BLaER1 (cell line): ENCODE results near the gene PKD2.

Experiments
- H3K27ac ChIP-seq: shearing (Covaris generic); formaldehyde crosslinking; 2 replicates; pipeline ENCODE4 v1.8.1; 2022
- H3K27me3 ChIP-seq: shearing (Covaris generic); formaldehyde crosslinking; 2 replicates; pipeline ENCODE4 v1.8.1; 2022
- H3K36me3 ChIP-seq: shearing (Covaris generic); formaldehyde crosslinking; 2 replicates; pipeline ENCODE4 v1.8.1; 2022
- H3K4me1 ChIP-seq: shearing (Covaris generic); formaldehyde crosslinking; 2 replicates; pipeline ENCODE4 v1.8.1; 2022
- H3K4me2 ChIP-seq: shearing (Covaris generic); formaldehyde crosslinking; 2 replicates; pipeline ENCODE4 v1.8.1; 2022
- H3K4me3 ChIP-seq: shearing (Covaris generic); formaldehyde crosslinking; 2 replicates; pipeline ENCODE4 v1.8.1; 2022
- H3K9ac ChIP-seq: shearing (Covaris generic); formaldehyde crosslinking; 2 replicates; pipeline ENCODE4 v1.8.1; 2022
- H3K9me3 ChIP-seq: shearing (Covaris generic); formaldehyde crosslinking; 2 replicates; pipeline ENCODE4 v1.8.1; 2022
- H4K20me1 ChIP-seq: shearing (Covaris generic); formaldehyde crosslinking; 2 replicates; pipeline ENCODE4 v1.8.1; 2022
- Cebpa-rat ChIP-seq: shearing (Covaris generic); IDR thresholded peaks from 2 replicates; pipeline ENCODE4 v1.8.1; 2022

The PKD2 gene

DNA sequence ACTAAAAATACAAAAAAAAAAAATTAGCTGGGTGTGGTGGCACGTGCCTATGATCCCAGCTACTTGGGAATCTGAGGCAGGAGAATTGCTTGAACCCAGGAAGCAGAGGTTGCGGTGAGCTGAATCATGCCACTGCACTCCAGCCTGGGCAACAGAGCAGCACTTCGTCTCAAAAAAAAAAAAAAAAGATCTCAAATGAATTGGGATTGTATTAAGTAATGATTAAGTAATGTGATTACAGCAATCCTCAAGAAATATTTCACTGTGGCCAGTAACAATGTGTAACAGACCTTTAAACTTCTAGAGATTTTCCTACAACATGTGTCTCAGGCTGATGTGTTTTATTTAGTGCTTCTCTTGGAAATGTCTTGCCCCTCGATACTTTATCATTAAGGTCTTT lies 46.8 kb downstream of the PKD2 start:
- no peak for TF ChIP-seq Cebpa-rat
- H3K36me3 ChIP-seq, result peaks cover 94% of the 10 kb centered on the region
- no peak overlapping the region for H3K4me2 ChIP-seq
- no peak overlapping the region for H3K4me3 ChIP-seq
- H4K20me1 ChIP-seq, result no peaks in the 10 kb centered on the region
- no peaks in the 10 kb centered on the region for H3K9me3 ChIP-seq
- H3K27me3 ChIP-seq, result no peaks in the 10 kb centered on the region
- no peak overlapping the region for H3K9ac ChIP-seq
- H3K4me1 ChIP-seq, result no peaks in the 10 kb centered on the region
- no peak overlapping the region for H3K27ac ChIP-seq

DNA sequence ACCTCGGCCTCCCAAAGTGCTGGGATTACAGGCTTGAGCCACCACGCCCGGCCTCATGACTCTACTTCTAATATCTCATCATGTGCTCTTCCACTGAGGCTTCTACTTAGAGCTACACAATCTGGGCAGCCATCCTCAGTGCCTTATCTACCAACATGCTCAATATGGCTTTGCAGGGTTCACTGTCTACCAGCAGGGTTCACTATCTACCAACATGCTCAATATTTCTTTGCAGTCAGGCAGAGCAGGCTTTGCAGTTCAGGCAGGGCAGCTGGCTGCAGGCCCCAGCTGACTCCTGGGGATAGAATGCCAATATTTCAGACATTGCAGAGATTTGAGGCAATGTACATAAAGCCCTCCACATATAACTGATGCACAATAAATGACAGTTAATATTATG lies 47.5 kb downstream of the PKD2 start:
- H3K27ac ChIP-seq, result no peak overlapping the region
- no peaks in the 10 kb centered on the region for H4K20me1 ChIP-seq
- H3K4me2 ChIP-seq, result no peak overlapping the region
- H3K4me1 ChIP-seq, result no peaks in the 10 kb centered on the region
- no peak overlapping the region for H3K9ac ChIP-seq
- no peak for TF ChIP-seq Cebpa-rat
- peaks cover 95% of the 10 kb centered on the region for H3K36me3 ChIP-seq
- no peaks in the 10 kb centered on the region for H3K9me3 ChIP-seq
- no peak overlapping the region for H3K4me3 ChIP-seq
- H3K27me3 ChIP-seq, result no peaks in the 10 kb centered on the region

DNA sequence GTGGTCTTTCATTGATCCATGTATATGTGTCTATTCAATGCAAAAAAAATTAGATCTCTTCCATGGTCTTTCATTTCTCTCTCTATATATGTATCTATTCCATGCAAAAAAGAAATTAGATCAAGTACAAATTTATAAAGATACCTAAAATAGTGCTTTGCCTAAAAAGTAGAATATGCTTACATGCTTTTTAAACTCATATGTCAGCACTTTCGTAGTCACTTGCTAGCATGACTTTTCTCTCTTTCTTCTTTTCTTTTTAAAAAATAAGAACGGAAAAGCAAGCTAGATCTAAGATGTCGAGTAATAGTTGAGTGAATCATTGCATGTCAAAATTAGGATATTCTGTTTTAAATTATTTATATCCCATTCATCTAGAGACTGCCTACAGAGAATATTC lies 50.9 kb downstream of the PKD2 start:
- Histone ChIP-seq H3K36me3 (peaks cover 91% of the 10 kb centered on the region), H3K4me1 (no peaks in the 10 kb centered on the region), H3K27ac (no peak overlapping the region), H3K27me3 (no peaks in the 10 kb centered on the region), H3K4me2 (no peak overlapping the region), H3K4me3 (no peak overlapping the region), H3K9ac (no peak overlapping the region), H4K20me1 (no peaks in the 10 kb centered on the region), H3K9me3 (no peaks in the 10 kb centered on the region)
- TF ChIP-seq Cebpa-rat, result no peak

GRCh38 chr4:88059766-88060165 lies 52.3 kb downstream of the PKD2 start:
- Histone ChIP-seq H3K4me3 (no peak overlapping the region), H3K36me3 (peaks cover 92% of the 10 kb centered on the region), H3K9me3 (no peaks in the 10 kb centered on the region; the same call in 1 of the 2 replicates), H3K4me1 (no peaks in the 10 kb centered on the region), H3K9ac (no peak overlapping the region), H3K27ac (no peak overlapping the region), H3K27me3 (no peaks in the 10 kb centered on the region), H3K4me2 (no peak overlapping the region), H4K20me1 (no peaks in the 10 kb centered on the region)
- no peak for TF ChIP-seq Cebpa-rat

DNA sequence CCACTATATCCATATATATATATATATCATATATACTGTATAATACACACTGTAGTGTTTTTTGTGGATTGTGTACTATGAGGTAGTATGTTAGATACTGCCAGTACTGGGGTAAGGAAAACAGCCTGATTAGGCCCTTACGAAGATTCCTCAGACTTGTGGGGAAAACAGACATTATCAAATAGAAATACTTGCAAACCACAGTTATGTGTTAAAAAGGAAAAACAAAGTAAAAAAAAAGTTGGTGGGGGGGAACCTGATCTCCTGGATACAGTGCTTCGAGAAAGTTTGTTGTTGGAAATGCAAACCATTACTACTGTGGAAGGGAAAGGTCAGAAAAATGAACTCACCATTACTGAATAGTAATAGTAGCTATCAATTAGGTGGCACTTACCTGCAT lies 53.0 kb downstream of the PKD2 start:
- Histone ChIP-seq H3K27me3 (no peaks in the 10 kb centered on the region), H3K27ac (no peak overlapping the region), H3K36me3 (peaks cover 92% of the 10 kb centered on the region), H3K9ac (no peak overlapping the region), H3K4me2 (no peak overlapping the region), H3K4me1 (no peaks in the 10 kb centered on the region), H3K9me3 (no peaks in the 10 kb centered on the region; the same call in 1 of the 2 replicates), H4K20me1 (no peaks in the 10 kb centered on the region), H3K4me3 (no peak overlapping the region)
- TF ChIP-seq Cebpa-rat, result no peak

- H3K9ac ChIP-seq, result no peak overlapping the region
- H3K4me3 ChIP-seq, result no peak overlapping the region
- peaks cover 92% of the 10 kb centered on the region for H3K36me3 ChIP-seq
- no peak for TF ChIP-seq Cebpa-rat
- H4K20me1 ChIP-seq, result no peaks in the 10 kb centered on the region
- H3K9me3 ChIP-seq, result peaks cover 13% of the 10 kb centered on the region
- no peaks in the 10 kb centered on the region for H3K4me1 ChIP-seq
- H3K27ac ChIP-seq, result no peak overlapping the region
- no peaks in the 10 kb centered on the region for H3K27me3 ChIP-seq
- H3K4me2 ChIP-seq, result no peak overlapping the region
Measured at GRCh38 chr4:88062311-88062710, 54.9 kb downstream of the PKD2 start.

GRCh38 chr4:88062843-88063242 lies 55.4 kb downstream of the PKD2 start:
- Histone ChIP-seq H3K4me2 (no peak overlapping the region), H3K36me3 (peaks cover 92% of the 10 kb centered on the region), H3K9ac (no peak overlapping the region), H3K4me1 (no peaks in the 10 kb centered on the region), H3K4me3 (no peak overlapping the region), H3K9me3 (peaks cover 18% of the 10 kb centered on the region), H4K20me1 (no peaks in the 10 kb centered on the region), H3K27ac (no peak overlapping the region), H3K27me3 (no peaks in the 10 kb centered on the region)
- no peak for TF ChIP-seq Cebpa-rat

GRCh38 chr4:88063634-88064296 lies 56.3 kb downstream of the PKD2 start:
- Histone ChIP-seq H3K4me3 (no peak overlapping the region), H3K4me1 (no peaks in the 10 kb centered on the region), H3K4me2 (no peak overlapping the region), H3K27ac (no peak overlapping the region), H4K20me1 (no peaks in the 10 kb centered on the region), H3K9me3 (peaks cover 27% of the 10 kb centered on the region), H3K27me3 (no peaks in the 10 kb centered on the region), H3K9ac (no peak overlapping the region), H3K36me3 (peaks cover 95% of the 10 kb centered on the region)
- TF ChIP-seq Cebpa-rat, result 0 out of 2 replicates have a peak, but pooled peaks have one; percentile 31

- Histone ChIP-seq H3K4me1 (no peaks in the 10 kb centered on the region), H3K9ac (no peak overlapping the region), H3K27me3 (no peaks in the 10 kb centered on the region), H3K27ac (no peak overlapping the region), H3K4me2 (no peak overlapping the region), H3K9me3 (peaks cover 30% of the 10 kb centered on the region), H4K20me1 (no peaks in the 10 kb centered on the region), H3K36me3 (peaks cover 92% of the 10 kb centered on the region), H3K4me3 (no peak overlapping the region)
- no peak for TF ChIP-seq Cebpa-rat
Measured at GRCh38 chr4:88064410-88064809, 57.0 kb downstream of the PKD2 start.

DNA sequence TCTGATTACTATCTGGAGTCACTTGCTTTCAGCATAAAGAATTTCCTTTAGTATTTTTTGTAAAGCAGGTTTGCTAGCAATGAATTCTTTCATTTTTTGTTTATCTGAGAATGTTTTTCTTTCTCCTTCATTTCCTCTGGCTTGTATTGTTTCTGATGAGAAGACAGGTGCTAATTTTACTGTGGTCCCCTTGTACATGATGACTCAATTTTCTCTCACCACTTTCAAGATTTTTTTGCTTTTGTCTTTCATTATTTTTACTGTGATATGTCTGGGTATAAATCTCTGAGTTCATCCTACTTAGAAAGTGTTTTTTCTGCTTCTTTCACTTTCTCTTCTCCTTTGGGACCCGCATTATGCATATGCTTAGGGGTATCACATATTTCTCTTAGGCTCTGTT lies 62.6 kb downstream of the PKD2 start:
- TF ChIP-seq Cebpa-rat, result no peak
- Histone ChIP-seq H3K27ac (no peak overlapping the region), H3K4me2 (no peak overlapping the region), H3K27me3 (no peaks in the 10 kb centered on the region), H3K4me3 (no peak overlapping the region), H3K9me3 (peaks cover 56% of the 10 kb centered on the region), H3K9ac (no peak overlapping the region), H4K20me1 (no peaks in the 10 kb centered on the region), H3K4me1 (no peaks in the 10 kb centered on the region), H3K36me3 (peaks cover 96% of the 10 kb centered on the region)

DNA sequence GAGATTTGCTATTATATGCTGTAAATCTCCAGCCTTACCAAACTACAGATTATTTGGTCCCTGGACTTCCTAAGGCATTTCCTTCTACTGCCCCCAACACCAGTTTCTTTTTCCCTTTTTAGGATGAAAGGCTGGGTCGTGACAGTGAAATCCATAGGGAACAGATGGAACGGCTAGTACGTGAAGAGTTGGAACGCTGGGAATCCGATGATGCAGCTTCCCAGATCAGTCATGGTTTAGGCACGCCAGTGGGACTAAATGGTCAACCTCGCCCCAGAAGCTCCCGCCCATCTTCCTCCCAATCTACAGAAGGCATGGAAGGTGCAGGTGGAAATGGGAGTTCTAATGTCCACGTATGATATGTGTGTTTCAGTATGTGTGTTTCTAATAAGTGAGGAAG lies 67.9 kb downstream of the PKD2 start:
- Histone ChIP-seq H3K27me3 (no peaks in the 10 kb centered on the region), H3K9me3 (peaks cover 19% of the 10 kb centered on the region), H3K36me3 (peaks cover 87% of the 10 kb centered on the region), H3K27ac (no peak overlapping the region), H3K4me1 (no peaks in the 10 kb centered on the region), H3K9ac (no peak overlapping the region), H3K4me3 (no peak overlapping the region), H3K4me2 (no peak overlapping the region), H4K20me1 (no peaks in the 10 kb centered on the region)
- TF ChIP-seq Cebpa-rat, result no peak
